Effector memory CD4-positive, alpha-beta T cell (primary cell): ENCODE data around the gene C6orf62.
A peak's percentile ranks its signal among the peaks of the same experiment; 100 is the strongest.
"Not testable (repeated sequence)": the region's sequence is repeated elsewhere in the genome, so short reads cannot be mapped to it uniquely, and the experiment has no call there.

Experiments
- DNase-seq, 3 donors: peaks; one replicate each; pipeline ENCODE4 v3.0.0-alpha.2; 2020
- H3K27ac ChIP-seq: 2 replicates; pipeline ENCODE4 v1.7.0; 2013; ENCODE audit warnings: mild to moderate bottlenecking, low read length, moderate library complexity; ENCODE audit not compliant: insufficient read depth, poor library complexity, severe bottlenecking
- H3K27me3 ChIP-seq: replicated peaks from 2 replicates; pipeline ENCODE4 v1.7.0; 2013; ENCODE audit warnings: mild to moderate bottlenecking, low read length; ENCODE audit not compliant: insufficient read depth, control insufficient read depth, poor library complexity, severe bottlenecking
- H3K36me3 ChIP-seq: 2 replicates; pipeline ENCODE4 v1.7.0; 2013; ENCODE audit warnings: mild to moderate bottlenecking, low read length, moderate library complexity; ENCODE audit not compliant: control insufficient read depth, insufficient read depth
- H3K4me1 ChIP-seq: 2 replicates; pipeline ENCODE4 v1.7.0; 2013; ENCODE audit warnings: low read length, mild to moderate bottlenecking; ENCODE audit not compliant: control insufficient read depth, insufficient read depth, poor library complexity, severe bottlenecking
- H3K4me3 ChIP-seq: 2 replicates; pipeline ENCODE4 v1.7.0; 2013; ENCODE audit warnings: low read length, low read depth, mild to moderate bottlenecking; ENCODE audit not compliant: insufficient read depth, poor library complexity, severe bottlenecking
- H3K9me3 ChIP-seq: 2 replicates; pipeline ENCODE4 v1.7.0; 2013; ENCODE audit warnings: mild to moderate bottlenecking, low read length, moderate library complexity; ENCODE audit not compliant: control insufficient read depth

Gene C6orf62

GRCh38 chr6:24743265-24743943 is 24.4 kb upstream of the C6orf62 start:
- Histone ChIP-seq H3K9me3 (no peaks in the 10 kb centered on the region), H3K36me3 (no peaks in the 10 kb centered on the region), H3K4me3 (no peak overlapping the region), H3K27ac (no peak overlapping the region), H3K27me3 (no peaks in the 10 kb centered on the region), H3K4me1 (no peaks in the 10 kb centered on the region)
- no peak for DNase-seq

DNA sequence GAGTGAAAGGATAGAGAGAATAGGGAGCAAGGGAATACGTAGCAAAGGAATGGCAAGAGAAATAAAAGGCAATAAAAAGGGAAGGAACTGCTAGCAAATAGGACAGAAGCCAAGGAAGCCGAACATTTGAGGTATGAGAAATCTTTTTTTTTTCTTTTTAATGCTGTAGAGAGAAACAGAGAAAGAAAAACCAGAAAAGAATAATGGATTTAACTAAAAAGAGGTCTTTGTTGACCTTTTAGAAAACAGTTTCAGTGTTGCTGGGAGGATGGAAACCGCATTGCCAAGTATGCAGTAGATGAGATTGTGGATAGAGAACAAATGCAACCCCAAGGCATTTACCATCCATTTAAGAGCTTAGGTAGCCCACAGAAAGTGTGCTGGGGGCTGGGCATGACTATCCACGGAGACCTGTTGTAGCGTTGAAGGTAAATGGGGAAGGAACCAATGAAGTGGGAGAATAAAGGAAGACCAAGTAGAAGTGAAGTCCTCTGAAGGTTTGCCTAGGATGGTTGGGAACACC is 23.3 kb upstream of the C6orf62 start:
- no peak for DNase-seq
- H3K4me3 ChIP-seq, result no peak overlapping the region
- no peaks in the 10 kb centered on the region for H3K9me3 ChIP-seq
- no peaks in the 10 kb centered on the region for H3K27me3 ChIP-seq
- H3K36me3 ChIP-seq, result no peaks in the 10 kb centered on the region
- H3K4me1 ChIP-seq, result no peaks in the 10 kb centered on the region
- H3K27ac ChIP-seq, result no peak overlapping the region

DNA sequence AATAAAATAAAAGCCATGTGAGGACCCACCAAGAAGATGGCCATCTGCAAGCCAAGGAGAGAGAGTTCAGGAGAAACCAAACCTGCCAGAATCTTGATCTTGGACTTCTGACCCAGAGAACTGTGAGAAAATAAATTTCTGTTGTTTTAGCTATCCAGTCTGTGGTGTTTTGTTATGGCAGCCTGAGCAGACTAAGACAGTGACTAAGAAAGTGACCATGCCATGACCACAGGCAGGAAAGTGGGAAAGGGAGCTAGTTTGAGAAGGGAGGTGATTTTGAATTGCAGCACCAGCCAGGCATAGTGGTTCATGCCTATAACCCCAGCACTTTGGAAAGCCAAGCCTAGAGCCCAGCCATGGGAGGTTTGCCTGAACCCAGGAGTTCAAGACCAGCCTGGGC is 21.9 kb upstream of the C6orf62 start:
- DNase-seq, result no peak
- H3K4me1 ChIP-seq, result no peaks in the 10 kb centered on the region
- no peaks in the 10 kb centered on the region for H3K27me3 ChIP-seq
- H3K4me3 ChIP-seq, result no peak overlapping the region
- H3K9me3 ChIP-seq, result no peaks in the 10 kb centered on the region
- no peak overlapping the region for H3K27ac ChIP-seq
- no peaks in the 10 kb centered on the region for H3K36me3 ChIP-seq

GRCh38 chr6:24738741-24739140 is 19.8 kb upstream of the C6orf62 start:
- Histone ChIP-seq H3K36me3 (no peaks in the 10 kb centered on the region), H3K4me1 (no peaks in the 10 kb centered on the region), H3K27ac (no peak overlapping the region), H3K4me3 (no peak overlapping the region), H3K27me3 (no peaks in the 10 kb centered on the region), H3K9me3 (no peaks in the 10 kb centered on the region)
- DNase-seq, result no peak

GRCh38 chr6:24734710-24735109 is 15.8 kb upstream of the C6orf62 start:
- not testable (repeated sequence) for H3K9me3 ChIP-seq, H3K36me3 ChIP-seq, H3K27me3 ChIP-seq, H3K27ac ChIP-seq, H3K4me3 ChIP-seq, DNase-seq, H3K4me1 ChIP-seq

GRCh38 chr6:24734166-24734565 is 15.2 kb upstream of the C6orf62 start:
- Histone ChIP-seq H3K4me1 (no peaks in the 10 kb centered on the region), H3K9me3 (no peaks in the 10 kb centered on the region), H3K27me3 (no peaks in the 10 kb centered on the region), H3K4me3 (no peak overlapping the region), H3K36me3 (no peaks in the 10 kb centered on the region), H3K27ac (no peak overlapping the region)
- no peak for DNase-seq

GRCh38 chr6:24731456-24732134 is 12.6 kb upstream of the C6orf62 start:
- not testable (repeated sequence) for H3K4me3 ChIP-seq, H3K36me3 ChIP-seq

DNA sequence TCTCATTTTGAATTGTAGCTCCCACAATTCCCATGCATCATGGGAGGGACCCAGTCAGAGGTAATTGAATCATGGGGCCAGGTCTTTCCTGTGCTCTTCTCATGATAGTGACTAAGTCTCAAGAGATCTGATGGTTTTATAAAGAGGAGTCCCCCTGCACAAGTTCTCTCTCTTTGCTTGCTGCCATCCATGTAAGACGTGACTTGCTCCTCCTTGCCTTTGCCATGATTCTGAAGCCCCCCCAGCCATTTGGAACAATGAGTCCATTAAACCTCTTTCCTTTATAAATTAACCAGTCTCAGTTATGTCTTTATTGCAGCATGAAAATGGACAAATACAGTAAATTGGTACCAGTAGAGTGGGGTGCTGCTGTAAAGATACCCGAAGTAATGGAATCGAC is 11.7 kb upstream of the C6orf62 start:
- H3K36me3 ChIP-seq, H3K9me3 ChIP-seq, H3K4me3 ChIP-seq, DNase-seq, H3K27ac ChIP-seq, H3K27me3 ChIP-seq, H3K4me1 ChIP-seq: not testable (repeated sequence)

More at GRCh38 chr6:24731456-24732134, 12.6 kb upstream of the C6orf62 start:
- H3K4me1 ChIP-seq, H3K9me3 ChIP-seq, H3K27me3 ChIP-seq, H3K27ac ChIP-seq, DNase-seq: not testable (repeated sequence)

DNA sequence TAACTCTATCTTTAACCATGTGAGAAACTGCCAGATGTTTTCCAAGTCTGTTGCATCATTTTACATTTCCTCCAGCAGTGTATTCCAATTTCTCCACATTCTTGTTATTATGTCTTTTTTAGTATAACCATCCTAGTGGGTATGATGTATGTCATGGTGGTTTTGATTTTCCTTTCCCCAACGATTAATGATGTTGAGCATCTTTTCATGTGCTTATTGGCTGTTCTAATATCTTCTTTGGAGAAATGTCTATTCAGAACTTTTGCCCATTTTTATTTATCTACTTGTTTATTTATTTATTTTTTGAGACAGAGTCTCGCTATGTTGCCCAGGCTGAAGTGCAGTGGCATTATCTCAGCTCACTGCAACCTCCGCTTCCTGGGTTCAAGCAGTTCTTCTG is 4.3 kb upstream of the C6orf62 start:
- DNase-seq, result no peak
- Histone ChIP-seq H3K27ac (no peak overlapping the region), H3K36me3 (no peaks in the 10 kb centered on the region)

DNA sequence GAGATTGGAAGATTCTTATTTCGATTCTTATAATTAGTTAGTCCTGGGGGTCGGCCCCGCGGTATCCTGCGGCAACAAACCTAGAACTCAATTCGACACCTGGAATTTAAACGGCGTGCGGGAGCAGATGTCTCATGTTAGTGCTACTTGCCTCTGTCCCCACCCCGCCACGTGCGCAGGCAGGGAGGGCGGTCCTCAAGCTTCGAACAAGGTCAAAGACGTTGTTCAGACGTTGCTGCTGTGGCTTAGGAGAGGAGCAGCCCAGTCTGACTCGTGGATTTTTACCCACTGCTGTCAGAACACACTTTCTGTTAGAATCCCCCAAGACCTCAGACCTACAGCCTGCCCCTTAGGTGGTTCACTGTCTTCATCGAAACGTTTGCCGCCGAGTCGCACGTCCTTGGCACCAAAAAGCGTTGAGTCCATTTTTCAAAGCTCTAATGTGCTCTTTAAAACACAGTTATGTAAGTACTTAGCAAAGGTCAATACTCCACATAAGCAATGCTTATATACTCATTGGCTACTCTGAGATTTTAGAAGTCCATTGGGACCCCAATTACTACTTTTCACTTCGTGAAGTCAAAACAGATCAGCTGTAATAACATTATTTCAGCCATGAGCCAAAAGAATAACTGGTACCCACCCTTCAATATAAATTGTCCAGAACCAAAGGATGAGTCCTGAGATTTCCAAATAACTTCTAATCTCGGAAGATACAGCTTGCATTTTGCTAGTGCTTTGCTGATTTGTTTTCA is 2.7 kb upstream of the C6orf62 start:
- H3K36me3 ChIP-seq, result no peaks in the 10 kb centered on the region
- DNase-seq, result peak in 2 of 3 donors; percentile 75 to 81
- H3K27ac ChIP-seq, result peak overlapping the region; percentile 99
- peaks cover 20% of the 10 kb centered on the region for H3K4me1 ChIP-seq
- no peaks in the 10 kb centered on the region for H3K9me3 ChIP-seq
- no peaks in the 10 kb centered on the region for H3K27me3 ChIP-seq
- H3K4me3 ChIP-seq, result peak overlapping the region; percentile 68

More for the DNA sequence above, 4.3 kb upstream of the C6orf62 start:
- no peaks in the 10 kb centered on the region for H3K9me3 ChIP-seq
- H3K4me1 ChIP-seq, result peaks cover 9% of the 10 kb centered on the region
- H3K4me3 ChIP-seq, result no peak overlapping the region
- no peaks in the 10 kb centered on the region for H3K27me3 ChIP-seq
